ENCODE results near the gene NR2C2. TPM values are rescaled to one million over a fixed set of nuclear protein-coding genes. Genes with fewer than 3 reads are reported as not detected.

NR2C2 gene
- total RNA-seq, 1 experiment from 2014 or later, result 41.5 TPM

DNA sequence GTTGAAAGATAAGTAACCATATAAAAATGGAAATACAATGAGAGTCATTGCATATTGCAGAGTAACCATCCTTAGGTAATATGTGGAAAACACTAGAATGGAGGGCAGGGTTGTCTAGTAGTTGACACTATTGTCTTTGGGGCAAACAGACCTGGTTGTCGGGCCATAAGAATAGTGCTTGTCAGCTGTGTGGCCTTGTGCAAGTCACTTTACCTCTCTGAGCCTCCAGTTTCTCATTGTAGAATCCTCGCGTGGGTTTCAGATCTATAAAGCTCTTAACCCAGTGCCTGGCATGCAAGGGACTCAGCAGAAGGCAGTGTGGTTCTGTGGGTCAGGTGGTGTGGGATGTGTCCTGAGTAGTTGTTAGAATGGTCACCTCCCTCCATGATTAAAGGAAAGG lies 85.7 kb downstream of the NR2C2 start:
- H3K27me3 Mint-ChIP-seq (ENCODE audit: unreplicated experiment), result no peaks in the 10 kb centered on the region
- no peak overlapping the region for H3K4me3 Mint-ChIP-seq (ENCODE audit: low read depth, unreplicated experiment)
- no peaks in the 10 kb centered on the region for H3K9me3 Mint-ChIP-seq (ENCODE audit: low read depth, unreplicated experiment)
- peaks cover 15% of the 10 kb centered on the region for H3K36me3 Mint-ChIP-seq (ENCODE audit: insufficient read depth, unreplicated experiment)
- no peaks in the 10 kb centered on the region for H3K4me1 Mint-ChIP-seq (ENCODE audit: low read depth, unreplicated experiment)
- no peak for DNase-seq
- TF ChIP-seq, protein P1, sequence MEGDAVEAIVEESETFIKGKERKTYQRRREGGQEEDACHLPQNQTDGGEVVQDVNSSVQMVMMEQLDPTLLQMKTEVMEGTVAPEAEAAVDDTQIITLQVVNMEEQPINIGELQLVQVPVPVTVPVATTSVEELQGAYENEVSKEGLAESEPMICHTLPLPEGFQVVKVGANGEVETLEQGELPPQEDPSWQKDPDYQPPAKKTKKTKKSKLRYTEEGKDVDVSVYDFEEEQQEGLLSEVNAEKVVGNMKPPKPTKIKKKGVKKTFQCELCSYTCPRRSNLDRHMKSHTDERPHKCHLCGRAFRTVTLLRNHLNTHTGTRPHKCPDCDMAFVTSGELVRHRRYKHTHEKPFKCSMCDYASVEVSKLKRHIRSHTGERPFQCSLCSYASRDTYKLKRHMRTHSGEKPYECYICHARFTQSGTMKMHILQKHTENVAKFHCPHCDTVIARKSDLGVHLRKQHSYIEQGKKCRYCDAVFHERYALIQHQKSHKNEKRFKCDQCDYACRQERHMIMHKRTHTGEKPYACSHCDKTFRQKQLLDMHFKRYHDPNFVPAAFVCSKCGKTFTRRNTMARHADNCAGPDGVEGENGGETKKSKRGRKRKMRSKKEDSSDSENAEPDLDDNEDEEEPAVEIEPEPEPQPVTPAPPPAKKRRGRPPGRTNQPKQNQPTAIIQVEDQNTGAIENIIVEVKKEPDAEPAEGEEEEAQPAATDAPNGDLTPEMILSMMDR (IDR thresholded peaks at IDR 0.05; ENCODE audit: unreplicated experiment), result no peak
- H3K27ac Mint-ChIP-seq (ENCODE audit: unreplicated experiment), result peak overlapping the region; percentile 5
- CTCF ChIA-PET, result interaction anchor here (0.7 kb wide), 1 partner anchor 429 kb away, joined by 7 read pairs; no protein-coding TSS in a partner anchor
- intact Hi-C loops (cut with micrococcal nuclease; ENCODE audit: unreplicated experiment), result no loop called here
- BruUV-seq (replicated peaks), result no TSS peak

DNA sequence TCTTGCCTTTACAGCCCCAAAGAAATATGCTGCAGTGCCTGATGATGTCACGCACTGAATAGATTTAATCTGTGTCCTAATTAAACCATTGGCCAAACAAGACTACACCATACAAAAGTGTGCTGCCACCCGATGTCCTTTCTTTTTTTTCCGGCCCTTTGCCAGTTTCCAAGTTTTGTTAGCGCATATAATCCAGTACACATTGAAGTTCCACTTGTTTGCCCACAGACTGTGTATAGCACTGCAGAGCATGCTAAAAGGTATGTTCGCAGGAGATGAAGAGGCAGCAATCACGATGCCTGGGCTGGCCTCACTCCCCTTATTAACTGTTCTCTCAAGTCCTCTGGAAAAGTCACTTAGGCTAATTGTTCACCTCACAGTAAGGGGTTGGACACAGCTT lies 90.9 kb downstream of the NR2C2 start:
- no peak for DNase-seq
- no TSS peak for BruUV-seq (replicated peaks)
- Mint-ChIP-seq H3K27ac (ENCODE audit: unreplicated experiment) (no peak overlapping the region), H3K36me3 (ENCODE audit: insufficient read depth, unreplicated experiment) (peaks cover 24% of the 10 kb centered on the region), H3K27me3 (ENCODE audit: unreplicated experiment) (no peaks in the 10 kb centered on the region), H3K4me3 (ENCODE audit: low read depth, unreplicated experiment) (no peak overlapping the region), H3K4me1 (ENCODE audit: low read depth, unreplicated experiment) (no peaks in the 10 kb centered on the region), H3K9me3 (ENCODE audit: low read depth, unreplicated experiment) (no peaks in the 10 kb centered on the region)
- CTCF ChIA-PET, result no interaction called here
- TF ChIP-seq, protein P1 (IDR thresholded peaks at IDR 0.05; ENCODE audit: unreplicated experiment), result no peak
- intact Hi-C loops (cut with micrococcal nuclease; ENCODE audit: unreplicated experiment), result no loop called here

DNA sequence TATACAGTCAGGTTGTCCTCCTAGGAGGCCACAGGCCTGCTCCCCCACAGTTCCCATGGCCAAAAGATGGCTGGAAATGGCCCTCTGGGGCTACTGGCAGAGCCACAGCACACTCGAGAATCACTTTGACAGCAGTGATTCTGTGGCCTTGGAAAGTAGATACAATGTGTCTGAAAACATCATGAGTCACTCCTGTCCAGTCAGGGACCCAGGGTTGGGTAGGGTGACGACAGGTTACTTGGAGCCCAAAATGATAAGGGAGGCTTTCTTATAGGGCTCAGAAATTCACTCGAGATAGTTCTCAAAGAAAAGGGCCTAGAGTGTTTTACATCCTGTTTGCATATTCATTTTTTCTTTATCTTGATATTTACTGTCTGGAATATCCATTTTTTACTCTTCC lies 93.5 kb downstream of the NR2C2 start:
- TF ChIP-seq, protein P1 (IDR thresholded peaks at IDR 0.05; ENCODE audit: unreplicated experiment), result no peak
- Mint-ChIP-seq H3K4me3 (ENCODE audit: low read depth, unreplicated experiment) (no peak overlapping the region), H3K36me3 (ENCODE audit: insufficient read depth, unreplicated experiment) (peaks cover 38% of the 10 kb centered on the region), H3K9me3 (ENCODE audit: low read depth, unreplicated experiment) (no peaks in the 10 kb centered on the region), H3K27me3 (ENCODE audit: unreplicated experiment) (no peaks in the 10 kb centered on the region), H3K27ac (ENCODE audit: unreplicated experiment) (no peak overlapping the region), H3K4me1 (ENCODE audit: low read depth, unreplicated experiment) (no peaks in the 10 kb centered on the region)
- CTCF ChIA-PET, result no interaction called here
- intact Hi-C loops (cut with micrococcal nuclease; ENCODE audit: unreplicated experiment), result loop anchor here (5.0 kb wide), 1 partner anchor 114 kb away; no protein-coding TSS in a partner anchor
- DNase-seq, result no peak
- no TSS peak for BruUV-seq (replicated peaks)

DNA sequence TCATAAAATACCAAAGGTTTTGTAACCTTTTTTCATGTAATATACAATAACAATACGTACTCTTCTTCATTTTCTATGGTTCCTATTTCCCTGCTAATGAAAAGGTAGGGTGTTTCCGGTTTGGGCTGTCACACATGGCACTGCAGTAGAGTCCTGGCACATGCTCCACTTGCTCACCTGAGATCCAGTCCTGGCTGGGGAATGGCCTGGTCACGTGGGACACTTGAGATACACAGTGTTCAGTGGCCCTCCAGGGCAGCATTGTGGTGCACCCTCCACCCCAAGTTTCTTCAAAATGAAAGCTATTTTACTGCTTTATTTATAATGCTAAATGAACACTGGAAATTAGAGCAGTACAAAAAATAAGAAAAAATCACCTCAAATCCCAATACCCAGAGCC lies 94.6 kb downstream of the NR2C2 start:
- BruUV-seq (replicated peaks), result no TSS peak

More for the DNA sequence above, 94.6 kb downstream of the NR2C2 start:
- TF ChIP-seq, protein P1 (IDR thresholded peaks at IDR 0.05; ENCODE audit: unreplicated experiment), result no peak
- no peaks in the 10 kb centered on the region for H3K27me3 Mint-ChIP-seq (ENCODE audit: unreplicated experiment)
- no peak for DNase-seq
- CTCF ChIA-PET, result no interaction called here
- no peaks in the 10 kb centered on the region for H3K4me1 Mint-ChIP-seq (ENCODE audit: low read depth, unreplicated experiment)
- intact Hi-C loops (cut with micrococcal nuclease; ENCODE audit: unreplicated experiment), result loop anchor here (5.0 kb wide), 1 partner anchor 115 kb away; no protein-coding TSS in a partner anchor
- H3K4me3 Mint-ChIP-seq (ENCODE audit: low read depth, unreplicated experiment), result no peak overlapping the region
- peak overlapping the region; percentile 24 for H3K27ac Mint-ChIP-seq (ENCODE audit: unreplicated experiment)
- H3K9me3 Mint-ChIP-seq (ENCODE audit: low read depth, unreplicated experiment), result no peaks in the 10 kb centered on the region
- peaks cover 43% of the 10 kb centered on the region for H3K36me3 Mint-ChIP-seq (ENCODE audit: insufficient read depth, unreplicated experiment)
